Measurements from ENCODE around the gene HACD3.

The HACD3 gene, protein sequence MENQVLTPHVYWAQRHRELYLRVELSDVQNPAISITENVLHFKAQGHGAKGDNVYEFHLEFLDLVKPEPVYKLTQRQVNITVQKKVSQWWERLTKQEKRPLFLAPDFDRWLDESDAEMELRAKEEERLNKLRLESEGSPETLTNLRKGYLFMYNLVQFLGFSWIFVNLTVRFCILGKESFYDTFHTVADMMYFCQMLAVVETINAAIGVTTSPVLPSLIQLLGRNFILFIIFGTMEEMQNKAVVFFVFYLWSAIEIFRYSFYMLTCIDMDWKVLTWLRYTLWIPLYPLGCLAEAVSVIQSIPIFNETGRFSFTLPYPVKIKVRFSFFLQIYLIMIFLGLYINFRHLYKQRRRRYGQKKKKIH

DNA sequence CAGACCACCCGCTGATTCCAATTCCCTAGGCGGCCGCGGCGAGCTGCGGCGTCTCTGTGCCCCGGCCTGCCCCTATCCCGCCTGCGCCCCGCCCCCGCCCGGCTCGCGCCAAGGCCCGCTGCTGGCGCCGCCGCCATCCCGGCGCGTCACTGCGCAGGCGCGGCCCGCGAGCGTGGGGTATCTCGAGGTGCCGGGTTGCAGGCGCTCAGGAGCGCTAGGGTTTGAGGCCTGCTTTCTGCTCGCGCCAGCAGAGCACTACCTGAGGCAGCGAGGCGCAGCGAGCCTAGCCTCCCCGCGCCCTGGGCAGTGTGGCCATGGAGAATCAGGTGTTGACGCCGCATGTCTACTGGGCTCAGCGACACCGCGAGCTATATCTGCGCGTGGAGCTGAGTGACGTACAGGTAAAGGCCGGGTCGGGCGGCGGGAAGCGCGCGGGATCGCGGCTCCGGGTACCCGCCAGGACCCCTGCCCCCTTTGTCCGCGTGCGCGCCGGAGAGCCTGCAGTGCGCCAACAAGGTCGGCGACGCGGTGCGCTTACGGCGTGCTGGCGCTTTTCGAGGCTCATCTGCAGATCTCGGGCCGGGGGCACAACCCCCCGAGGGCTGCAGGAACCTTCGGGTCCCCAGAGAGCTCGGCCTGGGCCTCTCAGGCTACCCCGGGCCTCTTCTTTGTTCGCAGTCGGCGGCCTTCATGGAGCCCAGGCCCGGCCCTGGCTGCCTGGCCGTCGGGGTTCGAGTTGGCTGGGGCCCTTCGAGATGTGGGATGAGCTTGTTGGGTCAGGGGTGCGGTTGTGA lies at the start of gene HACD3:
Gene HACD3 (plus strand): TSS at position 146 of the 794 bp plus-strand sequence. CDS start 169 bp downstream, at position 315.
- DNase-seq (ENCODE audit: low read depth in 2 of 2, low spot score in 1 of 2) = peak; percentile 71 to 82

- DNase-seq (ENCODE audit: low read depth in 2 of 2, low spot score in 1 of 2) = no peak
These were observed 45.4 kb upstream of the HACD3 start for GRCh38 chr15:65484876-65485275.

- no peak for DNase-seq (ENCODE audit: low read depth in 2 of 2, low spot score in 1 of 2)
These were observed 36.2 kb upstream of the HACD3 start for GRCh38 chr15:65494076-65494475.

DNA sequence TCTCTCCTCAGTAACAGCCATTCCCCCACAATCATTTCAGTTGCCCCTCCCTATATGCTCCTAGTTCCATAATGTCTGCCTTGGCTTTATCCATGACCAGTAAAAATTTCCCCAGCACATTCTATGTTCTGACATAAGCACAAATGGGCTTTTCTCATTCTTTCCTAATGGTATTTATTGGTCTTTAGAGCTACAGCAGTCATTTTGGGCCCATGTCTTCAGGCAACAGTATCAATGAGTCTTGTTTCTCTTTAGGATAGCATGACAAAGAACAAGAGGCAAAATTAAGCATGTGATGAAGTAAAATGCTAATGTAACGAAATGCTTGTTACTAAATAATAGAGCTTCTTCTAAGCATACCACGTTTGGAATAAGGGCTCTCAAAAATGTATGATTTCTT lies 20.9 kb upstream of the HACD3 start:
- no peak for DNase-seq (ENCODE audit: low read depth in 2 of 2, low spot score in 1 of 2)

GRCh38 chr15:65512189-65512588 lies 18.1 kb upstream of the HACD3 start:
- DNase-seq (ENCODE audit: low read depth in 2 of 2, low spot score in 1 of 2) = no peak

- DNase-seq (ENCODE audit: low read depth in 2 of 2, low spot score in 1 of 2) = no peak
These were observed 17.4 kb upstream of the HACD3 start for GRCh38 chr15:65512807-65513416.

DNA sequence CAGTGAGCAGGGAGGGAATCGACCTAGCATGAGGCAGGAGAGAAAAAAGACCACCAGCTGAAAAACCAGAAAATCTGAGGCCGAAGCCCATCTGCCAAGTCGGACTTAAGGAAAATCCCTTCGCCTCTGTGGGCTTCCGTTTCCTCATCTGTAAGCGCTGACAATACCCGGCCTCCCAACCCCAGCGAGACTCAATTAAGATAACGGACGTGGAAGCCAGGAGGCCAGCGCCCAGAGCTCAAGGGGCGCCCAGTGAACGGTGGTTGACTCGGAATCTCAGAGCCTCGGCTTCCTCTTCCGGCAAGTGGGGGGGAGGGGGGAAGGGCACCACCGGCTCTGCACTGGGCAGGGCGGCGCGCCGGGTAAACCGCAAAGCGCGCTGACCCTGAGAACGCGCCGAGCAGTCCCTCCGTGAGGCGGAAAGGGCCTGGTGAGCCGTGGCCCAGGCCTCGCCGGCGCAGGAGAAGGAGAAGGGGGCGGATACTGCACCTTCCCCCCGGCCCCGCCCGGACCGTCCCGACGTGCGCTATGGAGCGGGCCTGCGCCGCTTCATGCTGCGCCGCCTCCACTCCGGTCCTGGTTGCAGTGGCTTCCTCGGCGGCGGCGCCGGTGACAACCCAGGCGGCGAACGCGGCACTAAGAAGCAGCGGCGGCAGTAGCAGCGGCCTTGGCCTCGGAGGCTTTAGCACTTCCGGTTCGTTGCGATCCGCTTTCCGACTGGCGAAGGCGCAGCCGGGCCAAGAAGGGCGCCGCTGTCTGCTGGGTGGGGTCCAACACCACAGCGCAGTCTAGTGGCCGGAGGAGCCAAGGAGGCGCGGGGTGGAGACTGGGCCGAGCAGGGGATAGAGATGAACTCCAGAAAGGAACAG lies 13.0 kb upstream of the HACD3 start, which contains the start of gene DPP8:
Gene DPP8 (minus strand): TSS at position 693 of the 869 bp plus-strand sequence. CDS start 5,136 bp downstream, outside the sequence.
- peak; percentile 83 to 91 for DNase-seq (ENCODE audit: low read depth in 2 of 2, low spot score in 1 of 2)

DNA sequence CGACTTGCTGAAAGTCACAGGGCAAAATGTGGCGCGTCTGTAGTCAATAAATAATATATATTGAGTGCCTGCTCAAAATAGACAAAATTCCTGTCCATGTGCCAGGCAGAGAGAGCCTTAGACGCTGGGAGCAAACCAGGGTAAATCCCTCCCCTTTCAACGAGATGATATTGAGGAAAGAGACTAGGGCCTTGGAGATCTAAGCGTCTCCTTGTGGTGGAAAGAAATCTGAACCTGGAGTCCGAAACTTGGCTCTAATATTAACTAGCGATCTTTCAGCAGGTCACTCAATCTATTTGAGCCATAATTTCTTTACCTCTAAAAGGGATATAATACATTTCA lies 12.4 kb upstream of the HACD3 start:
- no peak for DNase-seq (ENCODE audit: low read depth in 2 of 2, low spot score in 1 of 2)

DNA sequence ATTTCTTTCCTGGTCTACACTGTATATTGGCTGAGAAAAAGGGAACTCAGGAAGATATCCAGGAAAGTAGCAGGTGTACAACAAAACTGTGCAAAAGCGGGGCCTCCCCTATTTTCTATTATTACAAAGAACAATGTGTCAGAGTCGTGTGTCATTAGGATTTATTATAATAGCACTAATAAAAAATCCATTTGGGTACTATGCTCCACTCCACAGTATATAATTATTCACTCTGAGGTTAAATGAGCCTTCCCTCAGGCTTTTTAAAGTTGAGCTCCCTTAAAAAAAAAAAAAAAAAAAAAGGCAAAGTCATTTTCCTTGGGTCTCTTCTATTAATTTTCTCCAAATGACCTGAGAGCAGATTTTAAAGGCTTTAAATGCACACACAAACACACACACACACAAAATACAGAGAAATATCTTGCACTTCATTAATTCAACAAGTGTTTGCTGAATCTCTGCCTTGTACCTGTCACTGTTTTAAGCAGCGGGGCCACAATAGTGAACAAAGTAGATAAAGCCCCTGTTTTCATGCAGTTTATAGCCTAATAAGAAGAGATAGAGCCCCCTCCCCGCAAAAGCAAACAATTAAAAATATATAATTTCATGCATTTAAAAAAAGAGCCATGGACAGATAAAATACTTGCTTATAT lies 11.5 kb upstream of the HACD3 start:
- DNase-seq (ENCODE audit: low read depth in 2 of 2, low spot score in 1 of 2) = no peak

DNA sequence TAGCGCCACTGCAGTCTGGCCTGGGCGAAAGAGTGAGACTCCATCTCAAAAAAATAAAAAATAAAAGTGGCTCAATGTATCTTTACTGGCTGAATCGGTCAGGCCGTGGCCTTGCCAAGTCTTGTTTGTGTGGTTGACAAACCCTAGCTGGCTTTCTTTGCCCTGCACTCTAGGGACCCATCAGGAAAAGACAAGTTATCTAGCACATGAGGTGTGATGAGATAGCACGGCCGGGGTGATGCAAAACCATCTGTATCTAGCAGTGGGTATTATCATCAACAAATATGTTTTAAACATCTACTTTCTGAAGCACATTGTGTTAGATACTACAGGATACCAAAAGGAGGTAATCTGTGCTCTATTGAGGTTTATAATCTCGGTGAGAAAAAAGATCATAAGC lies 8.9 kb upstream of the HACD3 start:
- DNase-seq (ENCODE audit: low read depth in 2 of 2, low spot score in 1 of 2) = no peak

GRCh38 chr15:65524226-65524625 lies 6.0 kb upstream of the HACD3 start:
- DNase-seq (ENCODE audit: low read depth in 2 of 2, low spot score in 1 of 2) = no peak

GRCh38 chr15:65525622-65526021 lies 4.6 kb upstream of the HACD3 start:
- no peak for DNase-seq (ENCODE audit: low read depth in 2 of 2, low spot score in 1 of 2)

DNA sequence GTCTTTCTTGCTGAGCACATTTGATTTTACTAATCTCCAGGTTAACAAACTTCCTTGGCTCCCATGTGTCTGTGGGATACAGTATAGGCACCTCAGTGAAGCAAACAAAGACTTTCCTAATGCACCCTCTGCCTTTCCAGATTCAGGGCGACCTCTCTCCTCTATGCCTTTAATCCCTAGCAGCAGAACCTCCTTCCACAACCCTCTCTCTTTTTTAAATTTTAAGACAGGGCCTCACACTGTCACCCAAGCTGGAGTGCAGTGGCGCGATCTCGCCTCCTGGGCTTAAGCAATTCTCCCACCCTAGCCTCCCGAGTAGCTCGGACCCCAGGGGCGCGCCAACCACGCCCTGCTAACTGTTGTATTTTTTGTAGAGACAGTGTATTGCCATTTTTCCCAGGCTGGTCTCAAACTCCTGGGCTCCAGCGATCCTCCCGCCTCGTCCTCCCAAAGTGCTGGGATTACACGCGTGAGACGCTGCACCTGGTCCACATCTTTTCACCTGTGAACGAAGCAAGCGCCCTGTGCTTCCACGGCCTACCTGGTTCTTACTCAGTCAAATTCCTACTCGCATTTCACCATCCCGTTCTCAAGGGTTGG lies 1.7 kb upstream of the HACD3 start:
- DNase-seq (ENCODE audit: low read depth in 2 of 2, low spot score in 1 of 2) = no peak

GRCh38 chr15:65529762-65530317 lies 423 bp upstream of the HACD3 start:
- no peak for DNase-seq (ENCODE audit: low read depth in 2 of 2, low spot score in 1 of 2)

GRCh38 chr15:65532738-65533051 lies 2.4 kb downstream of the HACD3 start:
- DNase-seq (ENCODE audit: low read depth in 2 of 2, low spot score in 1 of 2) = no peak

DNA sequence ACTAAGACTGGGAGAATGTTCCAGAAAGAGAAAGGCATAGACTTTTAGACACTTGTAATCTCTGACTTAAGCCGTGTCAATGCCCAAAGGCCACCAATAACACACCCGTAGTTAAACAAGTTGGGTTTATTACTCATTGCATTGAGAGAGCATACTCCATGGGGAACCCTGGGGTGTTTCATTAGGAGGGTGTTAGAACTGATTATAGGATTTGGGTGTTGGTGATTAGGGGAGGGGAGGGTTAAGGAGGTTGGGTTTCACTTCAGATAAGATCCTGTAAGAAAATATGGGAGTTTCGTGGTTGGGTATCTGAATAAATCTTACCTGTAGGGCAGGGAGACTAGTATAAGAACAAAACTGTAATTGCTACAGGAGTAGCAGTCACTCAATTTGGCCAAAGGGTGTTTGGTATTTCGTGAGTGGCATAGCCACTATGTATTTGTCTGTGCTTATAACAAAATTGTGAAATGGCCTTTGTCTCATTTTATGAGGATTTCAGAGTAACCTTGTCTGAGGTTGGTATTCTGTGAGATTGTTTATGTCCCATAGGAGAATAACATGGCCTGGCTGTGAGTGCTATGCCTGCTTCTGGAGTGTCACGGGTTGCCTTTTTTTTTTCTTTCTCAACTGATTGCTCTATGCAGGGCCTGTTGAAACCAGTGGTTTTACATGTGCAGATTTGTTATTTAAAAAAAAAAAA lies 2.9 kb downstream of the HACD3 start:
- DNase-seq (ENCODE audit: low read depth in 2 of 2, low spot score in 1 of 2) = no peak

- no peak for DNase-seq (ENCODE audit: low read depth in 2 of 2, low spot score in 1 of 2)
These were observed 4.9 kb downstream of the HACD3 start for GRCh38 chr15:65535192-65535591.

GRCh38 chr15:65540314-65540713 lies 10.1 kb downstream of the HACD3 start:
- no peak for DNase-seq (ENCODE audit: low read depth in 2 of 2, low spot score in 1 of 2)

DNA sequence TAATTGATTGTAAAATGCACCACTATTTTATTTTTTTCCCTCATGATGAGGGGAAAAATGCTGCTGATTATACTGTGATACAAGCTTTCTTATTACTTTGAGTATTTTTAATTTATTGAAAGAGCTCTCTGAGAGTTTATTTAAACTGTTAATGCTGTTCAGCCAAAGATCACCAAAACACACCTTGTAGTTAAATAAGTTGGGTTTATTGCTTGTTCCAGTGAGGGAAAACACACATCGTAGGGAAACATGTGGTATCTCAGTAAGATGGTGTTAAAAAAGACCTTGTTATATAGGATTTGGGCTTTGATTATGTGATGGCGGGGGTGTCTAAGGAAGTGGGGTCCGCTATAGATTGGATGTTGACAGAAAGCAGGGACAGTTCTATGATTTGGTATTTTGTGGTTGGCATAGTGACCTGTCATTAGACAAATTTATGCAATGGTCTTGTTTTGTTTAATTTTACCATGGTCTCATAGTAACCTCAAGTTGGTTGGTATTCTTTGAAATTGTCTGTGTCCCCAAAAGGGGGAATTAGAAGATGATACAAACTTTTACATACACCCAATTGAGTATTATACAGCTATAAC lies 11.1 kb downstream of the HACD3 start:
- no peak for DNase-seq (ENCODE audit: low read depth in 2 of 2, low spot score in 1 of 2)

Measured in stimulated activated CD8-positive, alpha-beta memory T cell treated with anti-CD3 and anti-CD28 coated beads, Interleukin-4, amount 100 ng/mL, for 1 hour (primary cell).